DND-41 (cell line): ENCODE results near the gene TMEM234.

Source experiments
- ATAC-seq: fragments of 200-7000 bp; cut with Tn5 transposase; 3 replicates; pipeline ENCODE4 v1.9.1; 2021; ENCODE audit warnings: low read depth; ENCODE audit not compliant: insufficient read depth
- DNase-seq: peaks from one replicate; pipeline ENCODE4 v3.0.0-alpha.2; 2020
- H2AFZ ChIP-seq: 2 replicates; pipeline ENCODE4 v1.6.0; 2012; ENCODE audit warnings: low read depth, low read length
- H3K27ac ChIP-seq: 2 replicates; pipeline ENCODE4 v1.5.1; 2012; ENCODE audit warnings: low read length, inconsistent platforms
- H3K27me3 ChIP-seq: fragments of 200-600 bp; sonication (generic); 2 replicates; pipeline ENCODE4 v1.6.0; 2012; ENCODE audit warnings: low read length, mild to moderate bottlenecking, inconsistent platforms; ENCODE audit not compliant: insufficient read depth, poor library complexity
- H3K36me3 ChIP-seq: 2 replicates; pipeline ENCODE4 v1.5.1; 2012; ENCODE audit warnings: low read length, inconsistent platforms; ENCODE audit not compliant: insufficient read depth
- H3K4me1 ChIP-seq: 2 replicates; pipeline ENCODE4 v1.5.1; 2012; ENCODE audit warnings: mild to moderate bottlenecking, low read length; ENCODE audit not compliant: insufficient read depth
- H3K4me2 ChIP-seq: 2 replicates; pipeline ENCODE4 v1.6.0; 2012; ENCODE audit warnings: mild to moderate bottlenecking, moderate library complexity, low read length, inconsistent platforms; ENCODE audit not compliant: insufficient read depth
- H3K4me3 ChIP-seq, 2 experiments: fragments of 200-600 bp in 1 of 2; shearing (Covaris generic) in 1 of 2; 2 replicates each; pipeline ENCODE4 v1.5.1; 2012 to 2016; ENCODE audit warnings: inconsistent platforms in 2 of 2, low read length in 2 of 2, mild to moderate bottlenecking in 2 of 2, low read depth in 1 of 2, moderate library complexity in 1 of 2
- H3K79me2 ChIP-seq: 2 replicates; pipeline ENCODE4 v1.6.0; 2012; ENCODE audit warnings: low read length, inconsistent platforms; ENCODE audit not compliant: insufficient read depth
- H3K9ac ChIP-seq: 2 replicates; pipeline ENCODE4 v1.6.0; 2012; ENCODE audit warnings: low read depth, mild to moderate bottlenecking, inconsistent platforms, low read length, moderate library complexity
- H3K9me3 ChIP-seq: 2 replicates; pipeline ENCODE4 v1.5.1; 2012; ENCODE audit warnings: low read length, moderate library complexity, mild to moderate bottlenecking, inconsistent platforms; ENCODE audit not compliant: insufficient read depth, severe bottlenecking
- H4K20me1 ChIP-seq: 2 replicates; pipeline ENCODE4 v1.6.0; 2012; ENCODE audit warnings: low read length; ENCODE audit not compliant: insufficient read depth
- CTCF ChIP-seq: IDR thresholded peaks from 2 replicates; pipeline ENCODE4 v1.5.1; 2012; ENCODE audit warnings: borderline replicate concordance, low read length, moderate library complexity, mild to moderate bottlenecking; ENCODE audit not compliant: poor library complexity, severe bottlenecking; ENCODE audit errors: extremely low read depth
- EZH2 ChIP-seq: IDR thresholded peaks from 3 replicates; pipeline ENCODE4 v1.6.1; 2012; ENCODE audit warnings: borderline replicate concordance, low read depth, mild to moderate bottlenecking, moderate library complexity, low read length, inconsistent platforms; ENCODE audit not compliant: severe bottlenecking

Gene TMEM234

GRCh38 chr1:32232558-32233304 is 10.6 kb upstream of the TMEM234 start:
- DNase-seq = no peak

GRCh38 chr1:32231843-32232432 is 9.8 kb upstream of the TMEM234 start:
- no peak overlapping the region for H2AFZ ChIP-seq
- no peak overlapping the region for H3K4me2 ChIP-seq
- peaks cover 48% of the 10 kb centered on the region for H3K36me3 ChIP-seq
- peak; percentile 31; the same call in 2 of the 3 replicates for ATAC-seq
- H4K20me1 ChIP-seq = no peaks in the 10 kb centered on the region
- no peaks in the 10 kb centered on the region for H3K4me1 ChIP-seq
- H3K9me3 ChIP-seq = no peaks in the 10 kb centered on the region
- no peaks in the 10 kb centered on the region for H3K79me2 ChIP-seq
- no peaks in the 10 kb centered on the region for H3K27me3 ChIP-seq
- TF ChIP-seq CTCF (no peak), EZH2 (no peak)
- H3K27ac ChIP-seq = no peak overlapping the region
- H3K9ac ChIP-seq = no peak overlapping the region
- H3K4me3 ChIP-seq = no peak overlapping the region
- DNase-seq = no peak

More at GRCh38 chr1:32232558-32233304, 10.6 kb upstream of the TMEM234 start:
- TF ChIP-seq CTCF (no peak), EZH2 (no peak)
- Histone ChIP-seq H3K27me3 (no peaks in the 10 kb centered on the region), H3K36me3 (peaks cover 41% of the 10 kb centered on the region), H2AFZ (no peak overlapping the region), H3K4me1 (no peaks in the 10 kb centered on the region), H4K20me1 (no peaks in the 10 kb centered on the region), H3K9ac (no peak overlapping the region), H3K27ac (no peak overlapping the region), H3K9me3 (no peaks in the 10 kb centered on the region), H3K4me3 (no peak overlapping the region), H3K79me2 (no peaks in the 10 kb centered on the region), H3K4me2 (no peak overlapping the region)
- ATAC-seq = peak; percentile 39; the same call in 2 of the 3 replicates

- H3K27ac ChIP-seq = no peak overlapping the region
- DNase-seq (no peak), ATAC-seq (no peak)
- no peak overlapping the region for H2AFZ ChIP-seq
- TF ChIP-seq CTCF (no peak), EZH2 (no peak)
- H3K9ac ChIP-seq = no peak overlapping the region
- H3K4me2 ChIP-seq = no peak overlapping the region
- peaks cover 15% of the 10 kb centered on the region for H3K79me2 ChIP-seq
- H3K4me3 ChIP-seq = no peak overlapping the region
- no peaks in the 10 kb centered on the region for H3K9me3 ChIP-seq
- peaks cover 10% of the 10 kb centered on the region for H3K4me1 ChIP-seq
- peaks cover 73% of the 10 kb centered on the region for H3K36me3 ChIP-seq
- H3K27me3 ChIP-seq = no peaks in the 10 kb centered on the region
- peaks cover 6% of the 10 kb centered on the region; the same call in 1 of the 2 replicates for H4K20me1 ChIP-seq
These were observed 6.6 kb upstream of the TMEM234 start for GRCh38 chr1:32228771-32229170.
